Measurements from ENCODE around the gene NR3C1.

- no peak for TF ChIP-seq CTCF (IDR thresholded peaks at IDR 0.05)
- no peak for TF ChIP-seq POLR2A (IDR thresholded peaks at IDR 0.05)
Measured at GRCh38 chr5:143284521-143284920, 119.0 kb downstream of the NR3C1 start.

Measured in right lobe of liver (tissue), 4 donors.